ENCODE measurements around the gene SSTR5. TPM values are rescaled to one million over a fixed set of nuclear protein-coding genes. Genes with fewer than 3 reads are reported as not detected.
A peak's percentile ranks its signal among the peaks of the same experiment; 100 is the strongest.

Gene SSTR5
- total and polyA plus RNA-seq, 4 donors, result 0.23 TPM; not detected in 3

DNA sequence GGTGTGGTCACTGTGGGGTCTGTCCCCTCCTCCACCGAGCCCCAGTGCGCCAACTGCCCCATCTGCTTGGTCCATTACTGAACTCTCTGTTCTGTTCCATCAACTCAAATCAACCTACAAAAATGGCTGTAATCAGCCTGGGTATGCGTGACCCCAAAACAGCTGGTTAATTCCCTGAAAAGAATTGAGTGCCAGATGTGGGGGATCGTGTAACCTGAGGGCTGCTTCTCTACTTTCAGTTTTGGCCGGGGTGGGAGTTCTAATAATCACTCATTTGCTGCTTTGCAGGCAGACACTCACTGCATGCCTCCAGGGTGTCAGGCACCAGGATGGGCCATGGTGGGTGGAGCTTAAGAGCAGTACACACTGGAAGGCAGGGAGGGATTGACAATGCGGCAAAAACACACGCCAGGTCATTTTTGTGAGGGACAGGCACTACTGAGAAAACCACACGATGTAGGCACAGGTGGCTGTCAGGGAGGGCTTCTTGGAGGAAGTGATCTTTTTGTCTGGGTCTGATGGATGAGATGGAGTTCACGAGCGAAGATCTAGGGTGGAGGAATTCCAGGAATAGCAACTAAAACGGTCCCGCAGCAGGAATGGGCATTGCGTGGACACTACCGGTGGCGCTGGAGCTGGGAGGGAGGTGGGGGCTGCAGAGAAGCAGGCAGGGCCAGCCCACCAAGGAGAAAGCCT is 30.4 kb upstream of the SSTR5 start:
- ATAC-seq (ENCODE audit: insufficient read depth, low FRiP score) (no peak), DNase-seq (no peak)
- Histone ChIP-seq H3K9ac (ENCODE audit: insufficient read depth in 1 of 2, low read length in 2 of 2) (no peak overlapping the region), H3K27ac (ENCODE audit: low read depth in 1 of 2, low read length in 1 of 2) (no peak overlapping the region), H3K4me3 (no peak overlapping the region), H3K27me3 (ENCODE audit: control insufficient read depth in 3 of 3, insufficient read depth in 3 of 3, low read length in 2 of 3) (peaks cover 0 to 22% (median 0%) of the 10 kb centered on the region in 3 donors), H3K4me1 (ENCODE audit: control insufficient read depth in 5 of 5, insufficient read depth in 5 of 5, low read length in 5 of 5) (peaks cover 0 to 20% (median 0%) of the 10 kb centered on the region in 5 donors), H3K36me3 (ENCODE audit: control insufficient read depth in 4 of 4, insufficient read depth in 4 of 4, low read length in 4 of 4) (no peaks in the 10 kb centered on the region), H3K9me3 (ENCODE audit: control insufficient read depth in 4 of 4, insufficient read depth in 3 of 4, low read length in 3 of 4) (peaks cover 0 to 14% (median 0%) of the 10 kb centered on the region in 4 donors)
- TF ChIP-seq, protein P1, sequence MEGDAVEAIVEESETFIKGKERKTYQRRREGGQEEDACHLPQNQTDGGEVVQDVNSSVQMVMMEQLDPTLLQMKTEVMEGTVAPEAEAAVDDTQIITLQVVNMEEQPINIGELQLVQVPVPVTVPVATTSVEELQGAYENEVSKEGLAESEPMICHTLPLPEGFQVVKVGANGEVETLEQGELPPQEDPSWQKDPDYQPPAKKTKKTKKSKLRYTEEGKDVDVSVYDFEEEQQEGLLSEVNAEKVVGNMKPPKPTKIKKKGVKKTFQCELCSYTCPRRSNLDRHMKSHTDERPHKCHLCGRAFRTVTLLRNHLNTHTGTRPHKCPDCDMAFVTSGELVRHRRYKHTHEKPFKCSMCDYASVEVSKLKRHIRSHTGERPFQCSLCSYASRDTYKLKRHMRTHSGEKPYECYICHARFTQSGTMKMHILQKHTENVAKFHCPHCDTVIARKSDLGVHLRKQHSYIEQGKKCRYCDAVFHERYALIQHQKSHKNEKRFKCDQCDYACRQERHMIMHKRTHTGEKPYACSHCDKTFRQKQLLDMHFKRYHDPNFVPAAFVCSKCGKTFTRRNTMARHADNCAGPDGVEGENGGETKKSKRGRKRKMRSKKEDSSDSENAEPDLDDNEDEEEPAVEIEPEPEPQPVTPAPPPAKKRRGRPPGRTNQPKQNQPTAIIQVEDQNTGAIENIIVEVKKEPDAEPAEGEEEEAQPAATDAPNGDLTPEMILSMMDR (IDR thresholded peaks at IDR 0.05; ENCODE audit: control extremely low read depth, extremely low read depth), result no peak
- 83 to 93% methylated on average over 15 of the region's 15 CpGs for WGBS, 2 donors

GRCh38 chr16:1042866-1043265 is 29.7 kb upstream of the SSTR5 start:
- peaks cover 0 to 14% (median 0%) of the 10 kb centered on the region in 4 donors for H3K9me3 ChIP-seq (ENCODE audit: control insufficient read depth in 4 of 4, insufficient read depth in 3 of 4, low read length in 3 of 4)
- DNase-seq (peak; percentile 65 to 68 (median 67)), ATAC-seq (ENCODE audit: insufficient read depth, low FRiP score) (no peak)
- WGBS, 2 donors, result 44 to 50% methylated on average over 15 to 19 of the region's 19 CpGs
- H3K27me3 ChIP-seq (ENCODE audit: control insufficient read depth in 3 of 3, insufficient read depth in 3 of 3, low read length in 2 of 3), result peaks cover 0 to 22% (median 0%) of the 10 kb centered on the region in 3 donors
- no peak overlapping the region for H3K4me3 ChIP-seq
- H3K9ac ChIP-seq (ENCODE audit: insufficient read depth in 1 of 2, low read length in 2 of 2), result no peak overlapping the region
- H3K36me3 ChIP-seq (ENCODE audit: control insufficient read depth in 4 of 4, insufficient read depth in 4 of 4, low read length in 4 of 4), result no peaks in the 10 kb centered on the region
- TF ChIP-seq, protein P1 (IDR thresholded peaks at IDR 0.05; ENCODE audit: control extremely low read depth, extremely low read depth), result no peak
- H3K4me1 ChIP-seq (ENCODE audit: control insufficient read depth in 5 of 5, insufficient read depth in 5 of 5, low read length in 5 of 5), result peaks cover 0 to 16% (median 0%) of the 10 kb centered on the region in 5 donors
- H3K27ac ChIP-seq (ENCODE audit: low read depth in 1 of 2, low read length in 1 of 2), result no peak overlapping the region

DNA sequence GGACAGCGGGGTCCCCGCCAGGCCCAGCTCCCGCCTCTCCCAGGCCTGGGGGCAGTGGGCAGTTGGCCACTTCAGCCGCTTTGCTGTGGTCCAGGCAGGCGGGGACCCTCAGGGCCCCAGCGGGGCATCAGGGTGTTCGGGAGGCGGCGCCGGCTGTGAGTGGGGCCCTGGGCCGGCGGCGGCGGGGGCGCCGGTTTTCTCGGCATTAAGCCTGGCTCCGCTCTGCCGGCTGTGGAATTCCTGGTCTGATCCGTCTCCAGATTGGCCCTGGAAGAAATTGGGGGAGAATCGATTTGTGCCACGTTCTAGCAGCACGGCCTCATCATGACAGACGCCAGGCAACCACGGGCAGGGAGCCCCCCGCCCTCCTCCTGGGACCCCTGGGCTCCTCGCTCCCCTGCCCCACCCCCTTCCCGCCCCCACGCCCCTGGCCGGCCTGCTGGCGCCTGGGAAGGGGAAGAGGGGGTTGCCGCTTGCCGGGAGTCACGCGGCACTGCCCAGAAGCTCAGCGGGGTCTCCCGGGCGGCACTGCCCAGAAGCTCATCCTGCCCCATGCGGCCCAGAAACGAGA is 28.6 kb upstream of the SSTR5 start:
- no peak overlapping the region for H3K4me3 ChIP-seq
- DNase-seq (peak; percentile 51 to 60 (median 57)), ATAC-seq (ENCODE audit: insufficient read depth, low FRiP score) (no peak)
- H3K27me3 ChIP-seq (ENCODE audit: control insufficient read depth in 3 of 3, insufficient read depth in 3 of 3, low read length in 2 of 3), result peaks cover 0 to 27% (median 0%) of the 10 kb centered on the region in 3 donors
- no peak overlapping the region for H3K27ac ChIP-seq (ENCODE audit: low read depth in 1 of 2, low read length in 1 of 2)
- peaks cover 0 to 14% (median 0%) of the 10 kb centered on the region in 4 donors for H3K9me3 ChIP-seq (ENCODE audit: control insufficient read depth in 4 of 4, insufficient read depth in 3 of 4, low read length in 3 of 4)
- H3K9ac ChIP-seq (ENCODE audit: insufficient read depth in 1 of 2, low read length in 2 of 2), result no peak overlapping the region
- peaks cover 0 to 16% (median 2%) of the 10 kb centered on the region in 5 donors for H3K4me1 ChIP-seq (ENCODE audit: control insufficient read depth in 5 of 5, insufficient read depth in 5 of 5, low read length in 5 of 5)
- 49 to 57% methylated on average over 34 to 40 of the region's 40 CpGs for WGBS, 2 donors
- TF ChIP-seq, protein P1 (IDR thresholded peaks at IDR 0.05; ENCODE audit: control extremely low read depth, extremely low read depth), result no peak
- H3K36me3 ChIP-seq (ENCODE audit: control insufficient read depth in 4 of 4, insufficient read depth in 4 of 4, low read length in 4 of 4), result no peaks in the 10 kb centered on the region

Measured in lung (tissue), 12 donors.